HepG2 (cell line): ENCODE measurements around the gene ZNF324B. TPM values are rescaled to one million over a fixed set of nuclear protein-coding genes. Genes with fewer than 3 reads are reported as not detected.

Experiments
- ATAC-seq: fragments of 200-7000 bp; cut with Tn5 transposase; 3 replicates; pipeline ENCODE4 v1.9.1; 2020; ENCODE audit warnings: mild to moderate bottlenecking, moderate library complexity
- BruUV-seq: library from RNA; stranded (reverse); fragments of 400-500 nt; replicated peaks from 2 replicates; lab custom pipeline; 2021; lab: Mats Ljungman, UMichigan
- CTCF ChIA-PET: fragments of 300-600 bp; formaldehyde crosslinking; extraction: SDS; loops from one replicate; lab custom pipeline; 2021; ENCODE audit warnings: low total read pairs, inconsistent platforms, low intra/inter-chr PET ratio; lab: Yijun Ruan, JAX
- POLR2A ChIA-PET: fragments of 350-600 bp; sonication (Branson Sonifier 250); formaldehyde crosslinking; loops from one replicate; lab custom pipeline; 2020; ENCODE audit warnings: antibody characterized with exemption, inconsistent platforms; lab: Yijun Ruan, JAX
- DNase-seq: peaks from one replicate; pipeline ENCODE4 v3.0.0-alpha.2; 2015; ENCODE audit warnings: low spot score
- FAIRE-seq: peaks from 3 replicates; lab custom pipeline; 2011; peaks lifted over from hg19 to GRCh38; lab: Jason Lieb, UNC
- H2AFZ ChIP-seq: one replicate; pipeline ENCODE4 v1.6.1; 2011; ENCODE audit warnings: low read length, inconsistent platforms
- H3K27ac ChIP-seq: fragments of 300-600 bp; 3 replicates; pipeline ENCODE4 v1.8.0; 2011; ENCODE audit warnings: mixed run types, mild to moderate bottlenecking, mixed read lengths, low read length, inconsistent platforms; ENCODE audit not compliant: insufficient read depth; ENCODE audit errors: extremely low read length
- H3K27me3 ChIP-seq, 2 experiments: fragments of 200-600 bp in 1 of 2; 2 replicates in 1 of 2; 3 replicates in 1 of 2; pipeline versions ENCODE4 v1.6.0 to v1.8.0; 2011; ENCODE audit warnings: low read length in 2 of 2, mild to moderate bottlenecking in 2 of 2, moderate library complexity in 2 of 2, inconsistent platforms in 1 of 2; ENCODE audit not compliant: insufficient read depth in 2 of 2, control insufficient read depth in 1 of 2
- H3K36me3 ChIP-seq, 2 experiments: fragments of 200-600 bp in 1 of 2; replicated peaks in 1 of 2; 2 replicates in 1 of 2; 3 replicates in 1 of 2; pipeline versions ENCODE4 v1.5.1 to v1.8.0; 2011; ENCODE audit warnings: low read length in 2 of 2, inconsistent platforms in 1 of 2; ENCODE audit not compliant: insufficient read depth in 2 of 2, control insufficient read depth in 1 of 2
- H3K4me1 ChIP-seq: 2 replicates; pipeline ENCODE4 v1.5.1; 2012; ENCODE audit warnings: low read length, inconsistent platforms; ENCODE audit not compliant: insufficient read depth
- H3K4me2 ChIP-seq: 2 replicates; pipeline ENCODE4 v1.6.0; 2011; ENCODE audit warnings: low read depth, low read length, inconsistent platforms
- H3K4me3 ChIP-seq, 3 experiments: fragments of 200-600 bp in 1 of 3; sonication (generic), shearing (Covaris generic) in 1 of 3; replicated peaks in 1 of 3; 2 replicates each; pipeline ENCODE4 v1.5.1; 2011 to 2016; ENCODE audit warnings: low read length in 3 of 3, inconsistent platforms in 2 of 3, low read depth in 2 of 3, mild to moderate bottlenecking in 2 of 3, control low read depth in 1 of 3, mixed read lengths in 1 of 3; ENCODE audit not compliant: insufficient read depth in 1 of 3
- H3K79me2 ChIP-seq: one replicate; pipeline ENCODE4 v1.6.1; 2011; ENCODE audit warnings: low read length, inconsistent platforms; ENCODE audit not compliant: insufficient read depth
- H3K9ac ChIP-seq: 2 replicates; pipeline ENCODE4 v1.6.0; 2011; ENCODE audit warnings: mild to moderate bottlenecking, low read depth, low read length, inconsistent platforms; ENCODE audit not compliant: insufficient read depth
- H3K9me3 ChIP-seq: 2 replicates; pipeline ENCODE4 v1.5.1; 2012; ENCODE audit warnings: mild to moderate bottlenecking, low read length
- H4K20me1 ChIP-seq: 2 replicates; pipeline ENCODE4 v1.6.0; 2011; ENCODE audit warnings: inconsistent platforms, mild to moderate bottlenecking, low read length, moderate library complexity; ENCODE audit not compliant: insufficient read depth
- AGO2 ChIP-seq: fragments of 200-400 bp; formaldehyde crosslinking; optimal IDR thresholded peaks from 2 replicates; pipeline ENCODE3; 2017; ENCODE audit warnings: mild to moderate bottlenecking, low read depth, low read length, moderate library complexity
- ARID2 ChIP-seq: sonication (generic); formaldehyde crosslinking; IDR thresholded peaks from 2 replicates; pipeline ENCODE4 v1.8.1; 2022; ENCODE audit warnings: mild to moderate bottlenecking, missing genetic modification reagents, borderline replicate concordance
- MAX ChIP-seq: IDR thresholded peaks from 2 replicates; pipeline ENCODE4 v1.6.1; 2012; ENCODE audit warnings: inconsistent platforms
- WGBS: methylation state at CpG from one replicate; pipeline ENCODE4 v1.1.6; 2017; ENCODE audit warnings: low lambda C conversion rate; 5-methylcytosine and 5-hydroxymethylcytosine counted together
- in situ Hi-C: cut with HindIII; loops from 2 replicates; pipeline ENCODE4 v1.10.0; 2017; ENCODE audit warnings: low pct_unique_long_range_greater_than_20kb; ENCODE audit not compliant: extremely low pct_ligation_motif_present
- intact Hi-C: fragments of 100-400 bp; cut with micrococcal nuclease; formaldehyde crosslinking; loops from one replicate; pipeline ENCODE4 v1.10.0; 2022; ENCODE audit not compliant: unreplicated experiment
- polyA plus RNA-seq, 8 experiments: library from polyadenylated mRNA; depleted of rRNA in 3 of 8; stranded (reverse) in 7 of 8; unstranded in 1 of 8; fragments of >200 nt; fragmentation: Illumina TruSeq in 4 of 8; extraction: Trizol in 4 of 8; gene quantifications; 2 replicates each; pipeline versions ENCODE4 v1.2.1 to v1.2.3, GENCODE V29; 2011 to 2016; ENCODE audit warnings: low read depth in 4 of 8, missing spikeins in 1 of 8, mixed read lengths in 1 of 8; ENCODE audit not compliant: insufficient read depth in 1 of 8
- total RNA-seq, 5 experiments: library from RNA; depleted of rRNA; stranded (reverse); fragments of >200 nt; fragmentation: Illumina TruSeq; extraction: Trizol; gene quantifications; 2 replicates each; pipeline ENCODE4 v1.2.3, GENCODE V29; 2016; ENCODE audit warnings: low read depth in 1 of 5

The ZNF324B gene
- total and polyA plus RNA-seq, 2 of the 13 experiments (the other 11 are each of a cell fraction or from before 2014, with no cell fraction given) = 0.53 to 3.0 TPM

GRCh38 chr19:58479736-58480480 lies 28.5 kb downstream of the ZNF324B start:
- 100% methylated on average over 1 of the region's 28 CpGs for WGBS
- H3K4me1 ChIP-seq = peaks cover 16% of the 10 kb centered on the region
- no peak overlapping the region for H3K4me2 ChIP-seq
- H2AFZ ChIP-seq = no peak overlapping the region
- in situ Hi-C loops = no loop called here
- H3K9me3 ChIP-seq = no peaks in the 10 kb centered on the region
- BruUV-seq = no TSS peak
- no peak for FAIRE-seq
- H3K27me3 ChIP-seq = no peaks in the 10 kb centered on the region; a peak in 1 of 5 replicates
- H3K27ac ChIP-seq = no peak overlapping the region
- no peak for DNase-seq
- no peak overlapping the region for H3K9ac ChIP-seq
- no peak for ATAC-seq
- H3K36me3 ChIP-seq = peaks cover 1 to 18% of the 10 kb centered on the region in 2 experiments; a peak in 2 of 5 replicates
- H3K4me3 ChIP-seq = no peak overlapping the region
- no peaks in the 10 kb centered on the region for H3K79me2 ChIP-seq
- intact Hi-C loops = no loop called here
- TF ChIP-seq ARID2 = no peak
- peak; percentile 85 for TF ChIP-seq AGO2
- ChIA-PET POLR2A (no interaction called here), CTCF (no interaction called here)
- H4K20me1 ChIP-seq = no peaks in the 10 kb centered on the region

- H3K4me1 ChIP-seq = peaks cover 11% of the 10 kb centered on the region
- ChIA-PET CTCF (no interaction called here), POLR2A (no interaction called here)
- FAIRE-seq = no peak
- H3K4me2 ChIP-seq = no peak overlapping the region
- TF ChIP-seq MAX (no peak), AGO2 (peak; percentile 66)
- no peak overlapping the region for H3K27ac ChIP-seq
- DNase-seq = no peak
- intact Hi-C loops (no loop called here), in situ Hi-C loops (no loop called here)
- ATAC-seq = no peak
- peaks cover 1 to 18% of the 10 kb centered on the region in 2 experiments; a peak in 2 of 5 replicates for H3K36me3 ChIP-seq
- H3K27me3 ChIP-seq = no peaks in the 10 kb centered on the region
- WGBS = no CpG with 5 or more reads among the region's 20 CpGs
- H2AFZ ChIP-seq = no peak overlapping the region
- H3K9ac ChIP-seq = no peak overlapping the region
- H3K9me3 ChIP-seq = no peaks in the 10 kb centered on the region
- no TSS peak for BruUV-seq
- no peaks in the 10 kb centered on the region for H3K79me2 ChIP-seq
- H3K4me3 ChIP-seq = no peak overlapping the region
- no peaks in the 10 kb centered on the region for H4K20me1 ChIP-seq
Observed at GRCh38 chr19:58480481-58480830, 29.0 kb downstream of the ZNF324B start.
